GM23338 (cell line): Measurements from ENCODE around the gene EYA3. TPM values are rescaled to one million over a fixed set of nuclear protein-coding genes. Genes with fewer than 3 reads are reported as not detected.

Experiments
- ATAC-seq: fragments of 200-7000 bp; cut with Tn5 transposase; 3 replicates; pipeline ENCODE4 v1.9.1; 2020
- DNase-seq: peaks from one replicate; pipeline ENCODE4 v3.0.0-alpha.2; 2015; ENCODE audit warnings: low spot score
- H2AFZ ChIP-seq: fragments of 200-600 bp; sonication (generic); 2 replicates; pipeline ENCODE4 v1.8.0; 2016; ENCODE audit warnings: antibody characterized with exemption, mild to moderate bottlenecking, moderate library complexity
- H3F3A ChIP-seq: fragments of 200-600 bp; sonication (generic); replicated peaks from 2 replicates; pipeline ENCODE4 v1.8.0; 2017; ENCODE audit warnings: antibody characterized with exemption, mixed run types, low read depth
- H3K27ac ChIP-seq: fragments of 200-600 bp; sonication (generic); 2 replicates; pipeline ENCODE4 v1.6.1; 2016; ENCODE audit warnings: low read depth
- H3K27me3 ChIP-seq: fragments of 200-600 bp; sonication (generic); 2 replicates; pipeline ENCODE4 v1.8.0; 2016; ENCODE audit warnings: mild to moderate bottlenecking, mixed run types, moderate library complexity; ENCODE audit not compliant: insufficient read depth
- H3K36me3 ChIP-seq: fragments of 200-600 bp; sonication (generic); 2 replicates; pipeline ENCODE4 v1.8.0; 2016; ENCODE audit warnings: mild to moderate bottlenecking; ENCODE audit not compliant: insufficient read depth
- H3K4me1 ChIP-seq: fragments of 200-600 bp; sonication (generic); 2 replicates; pipeline ENCODE4 v1.8.0; 2016; ENCODE audit warnings: mild to moderate bottlenecking, moderate library complexity; ENCODE audit not compliant: insufficient read depth
- H3K4me2 ChIP-seq: fragments of 200-600 bp; sonication (generic); 2 replicates; pipeline ENCODE4 v1.7.1; 2017; ENCODE audit warnings: mixed run types
- H3K4me3 ChIP-seq: fragments of 200-600 bp; sonication (generic); 2 replicates; pipeline ENCODE4 v1.6.1; 2016; ENCODE audit warnings: mixed run types
- H3K79me2 ChIP-seq: fragments of 200-600 bp; sonication (generic); replicated peaks from 2 replicates; pipeline ENCODE4 v1.8.0; 2017; ENCODE audit warnings: mild to moderate bottlenecking; ENCODE audit not compliant: insufficient read depth
- H3K9me2 ChIP-seq: fragments of 200-600 bp; sonication (generic); 2 replicates; pipeline ENCODE4 v1.8.0; 2017; ENCODE audit not compliant: insufficient read depth
- H4K20me1 ChIP-seq: fragments of 200-600 bp; sonication (generic); replicated peaks from 2 replicates; pipeline ENCODE4 v1.8.0; 2017; ENCODE audit warnings: mild to moderate bottlenecking; ENCODE audit not compliant: insufficient read depth
- H3K27ac Mint-ChIP-seq: 2 replicates; pipeline ENCODE4 v1.8.0; 2020; ENCODE audit warnings: inconsistent platforms, mild to moderate bottlenecking, moderate library complexity, mixed read lengths
- H3K27me3 Mint-ChIP-seq: 3 replicates; pipeline ENCODE4 v1.8.0; 2022; ENCODE audit warnings: low read depth, mild to moderate bottlenecking, moderate library complexity, mixed read lengths, inconsistent platforms; ENCODE audit not compliant: insufficient read depth, poor library complexity
- H3K36me3 Mint-ChIP-seq: 3 replicates; pipeline ENCODE4 v1.8.0; 2021; ENCODE audit warnings: low read depth, mild to moderate bottlenecking, inconsistent platforms, moderate library complexity, mixed read lengths
- H3K4me1 Mint-ChIP-seq: 3 replicates; pipeline ENCODE4 v1.8.0; 2020; ENCODE audit warnings: mild to moderate bottlenecking, inconsistent platforms, mixed read lengths
- H3K4me3 Mint-ChIP-seq: 3 replicates; pipeline ENCODE4 v1.8.0; 2021; ENCODE audit warnings: moderate library complexity, mild to moderate bottlenecking, inconsistent platforms, mixed read lengths
- H3K9me3 Mint-ChIP-seq: 3 replicates; pipeline ENCODE4 v1.8.0; 2020; ENCODE audit warnings: moderate library complexity, mild to moderate bottlenecking, inconsistent platforms, mixed read lengths
- CREB1 ChIP-seq: fragments of 250-450 bp; sonication (Bioruptor Pico); IDR thresholded peaks from 2 replicates; pipeline ENCODE4 v1.5.0; 2020; ENCODE audit warnings: low read depth, mild to moderate bottlenecking, moderate library complexity
- CTCF ChIP-seq, 2 experiments: fragments of 200-600 bp in 1 of 2; sonication (generic) in 1 of 2; conservative IDR thresholded peaks; 2 replicates each; pipeline versions ENCODE4 v1.5.1 to v1.6.1; 2016 to 2017; ENCODE audit warnings: antibody characterized with exemption in 2 of 2, low read depth in 2 of 2, mild to moderate bottlenecking in 2 of 2, moderate library complexity in 1 of 2
- EZH2 ChIP-seq: fragments of 200-600 bp; sonication (generic); IDR thresholded peaks from one replicate; pipeline ENCODE4 v1.8.0; 2017; ENCODE audit warnings: antibody characterized with exemption, mild to moderate bottlenecking, low read depth; ENCODE audit not compliant: unreplicated experiment
- EZH2phosphoT487 ChIP-seq: fragments of 200-600 bp; sonication (generic); IDR thresholded peaks from one replicate; pipeline ENCODE4 v1.8.1; 2018; ENCODE audit warnings: antibody characterized with exemption; ENCODE audit not compliant: unreplicated experiment
- JUNB ChIP-seq: IDR thresholded peaks from one replicate; pipeline ENCODE4 v1.6.1; 2016; ENCODE audit warnings: antibody characterized with exemption; ENCODE audit not compliant: unreplicated experiment
- NANOG ChIP-seq: IDR thresholded peaks from 2 replicates; pipeline ENCODE4 v1.6.1; 2016; ENCODE audit warnings: antibody characterized with exemption, borderline replicate concordance
- POLR2AphosphoS5 ChIP-seq: IDR thresholded peaks from 2 replicates; pipeline ENCODE4 v1.6.1; 2016; ENCODE audit warnings: antibody characterized with exemption, low read depth
- STAT1 ChIP-seq: IDR thresholded peaks from one replicate; pipeline ENCODE4 v1.6.1; 2016; ENCODE audit warnings: antibody characterized with exemption; ENCODE audit not compliant: unreplicated experiment
- ZNF114 ChIP-seq: fragments of 250-450 bp; sonication (Bioruptor Pico); IDR thresholded peaks from 2 replicates; pipeline ENCODE4 v1.5.0; 2020; ENCODE audit warnings: mild to moderate bottlenecking, moderate library complexity
- ZNF331 ChIP-seq: fragments of 250-450 bp; sonication (Bioruptor Pico); IDR thresholded peaks from 2 replicates; pipeline ENCODE4 v1.5.0; 2020; ENCODE audit warnings: low read depth, mild to moderate bottlenecking, moderate library complexity
- polyA plus RNA-seq: library from polyadenylated mRNA; unstranded; fragments of >200 nt; fragmentation: Nextera tagmentation; extraction: Ambion mirVana; gene quantifications from 2 replicates; pipeline ENCODE4 v1.2.1, GENCODE V29; 2016
- total RNA-seq: library from RNA; depleted of rRNA; stranded (reverse); fragments of >200 nt; shearing (Covaris generic); gene quantifications from 2 replicates; pipeline ENCODE4 v1.2.3, GENCODE V29; 2014
- TF ChIP-seq, protein P1 (sequence below): fragments of 250-450 bp; sonication (Bioruptor Pico); IDR thresholded peaks from 2 replicates; pipeline ENCODE4 v1.5.0; 2020; ENCODE audit warnings: mild to moderate bottlenecking, moderate library complexity
- TF ChIP-seq, protein P2 (sequence below): IDR thresholded peaks from one replicate; pipeline ENCODE4 v1.6.1; 2018; ENCODE audit warnings: antibody characterized with exemption; ENCODE audit not compliant: unreplicated experiment
- TF ChIP-seq, protein P3 (sequence below): IDR thresholded peaks from 2 replicates; pipeline ENCODE4 v1.6.1; 2016; ENCODE audit warnings: antibody characterized with exemption

Gene EYA3
- total and polyA plus RNA-seq, 2 experiments from 2014 or later: 12.5 to 33.6 TPM

DNA sequence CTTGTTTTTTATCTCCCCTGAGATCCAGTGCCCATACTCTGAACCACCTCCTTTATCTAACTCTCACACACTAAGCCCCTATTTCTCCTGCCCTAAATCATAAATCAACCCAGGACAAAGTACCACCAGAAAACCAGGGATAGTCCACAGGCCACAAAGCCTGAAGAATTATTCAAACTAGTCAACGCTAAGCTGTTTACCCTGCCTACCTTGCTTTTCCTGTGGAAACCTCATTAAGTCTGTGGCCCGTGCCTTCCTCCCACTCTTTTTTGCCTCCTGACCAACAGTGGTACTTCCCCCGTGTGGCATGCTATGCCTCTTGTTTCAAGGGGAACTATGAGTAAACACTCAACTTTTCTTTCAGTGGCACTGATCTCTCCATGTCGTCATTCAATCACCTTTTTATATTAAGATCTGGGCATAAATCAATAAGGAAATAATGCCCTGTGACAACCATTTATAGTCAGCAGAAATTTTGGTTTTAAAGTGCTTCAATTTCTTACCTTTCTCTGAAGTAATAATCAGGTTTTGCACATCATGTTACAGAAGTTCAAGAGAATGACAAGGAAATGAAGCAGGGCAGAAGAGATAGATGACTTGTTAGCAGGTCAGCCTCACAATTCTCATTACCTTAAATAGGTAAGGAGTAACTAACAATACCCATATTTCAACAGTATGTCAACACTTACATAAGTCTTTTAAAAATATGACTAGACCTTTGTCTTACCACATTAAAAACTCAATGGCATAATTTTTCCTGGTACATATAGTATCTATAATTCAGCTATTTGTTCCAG lies 32.1 kb downstream of the EYA3 start:
- no peaks in the 10 kb centered on the region for H3K9me2 ChIP-seq
- H4K20me1 ChIP-seq: 0 out of 2 replicates have a peak, but pooled peaks cover 6% of the 10 kb centered on the region
- H3K79me2 ChIP-seq: peaks cover 32% of the 10 kb centered on the region
- Mint-ChIP-seq H3K36me3 (no peaks in the 10 kb centered on the region; the same call in 2 of the 3 replicates), H3K27me3 (no peaks in the 10 kb centered on the region), H3K4me1 (no peaks in the 10 kb centered on the region; the same call in 2 of the 3 replicates), H3K4me3 (no peak overlapping the region), H3K9me3 (no peaks in the 10 kb centered on the region), H3K27ac (peak overlapping the region; percentile 21; the same call in 1 of the 2 replicates)
- H3K4me1 ChIP-seq: no peaks in the 10 kb centered on the region
- no peaks in the 10 kb centered on the region for H3K36me3 ChIP-seq
- H3F3A ChIP-seq: no peaks in the 10 kb centered on the region
- no peak overlapping the region for H3K27ac ChIP-seq
- H3K4me3 ChIP-seq: no peak overlapping the region
- no peak for ATAC-seq
- no peak overlapping the region for H2AFZ ChIP-seq
- H3K4me2 ChIP-seq: no peak overlapping the region
- no peaks in the 10 kb centered on the region for H3K27me3 ChIP-seq
- DNase-seq: no peak
- TF ChIP-seq CTCF (conservative IDR thresholded peaks at IDR 0.05; ENCODE audit: low read depth in 2 of 2) (no peak), EZH2phosphoT487 (no peak), ZNF331 (CRISPR knock-in tag) (no peak), JUNB (no peak), CREB1 (CRISPR knock-in tag) (no peak), NANOG (no peak), STAT1 (no peak), POLR2AphosphoS5 (no peak), EZH2 (no peak), ZNF114 (CRISPR knock-in tag) (no peak)
- TF ChIP-seq, protein P1, sequence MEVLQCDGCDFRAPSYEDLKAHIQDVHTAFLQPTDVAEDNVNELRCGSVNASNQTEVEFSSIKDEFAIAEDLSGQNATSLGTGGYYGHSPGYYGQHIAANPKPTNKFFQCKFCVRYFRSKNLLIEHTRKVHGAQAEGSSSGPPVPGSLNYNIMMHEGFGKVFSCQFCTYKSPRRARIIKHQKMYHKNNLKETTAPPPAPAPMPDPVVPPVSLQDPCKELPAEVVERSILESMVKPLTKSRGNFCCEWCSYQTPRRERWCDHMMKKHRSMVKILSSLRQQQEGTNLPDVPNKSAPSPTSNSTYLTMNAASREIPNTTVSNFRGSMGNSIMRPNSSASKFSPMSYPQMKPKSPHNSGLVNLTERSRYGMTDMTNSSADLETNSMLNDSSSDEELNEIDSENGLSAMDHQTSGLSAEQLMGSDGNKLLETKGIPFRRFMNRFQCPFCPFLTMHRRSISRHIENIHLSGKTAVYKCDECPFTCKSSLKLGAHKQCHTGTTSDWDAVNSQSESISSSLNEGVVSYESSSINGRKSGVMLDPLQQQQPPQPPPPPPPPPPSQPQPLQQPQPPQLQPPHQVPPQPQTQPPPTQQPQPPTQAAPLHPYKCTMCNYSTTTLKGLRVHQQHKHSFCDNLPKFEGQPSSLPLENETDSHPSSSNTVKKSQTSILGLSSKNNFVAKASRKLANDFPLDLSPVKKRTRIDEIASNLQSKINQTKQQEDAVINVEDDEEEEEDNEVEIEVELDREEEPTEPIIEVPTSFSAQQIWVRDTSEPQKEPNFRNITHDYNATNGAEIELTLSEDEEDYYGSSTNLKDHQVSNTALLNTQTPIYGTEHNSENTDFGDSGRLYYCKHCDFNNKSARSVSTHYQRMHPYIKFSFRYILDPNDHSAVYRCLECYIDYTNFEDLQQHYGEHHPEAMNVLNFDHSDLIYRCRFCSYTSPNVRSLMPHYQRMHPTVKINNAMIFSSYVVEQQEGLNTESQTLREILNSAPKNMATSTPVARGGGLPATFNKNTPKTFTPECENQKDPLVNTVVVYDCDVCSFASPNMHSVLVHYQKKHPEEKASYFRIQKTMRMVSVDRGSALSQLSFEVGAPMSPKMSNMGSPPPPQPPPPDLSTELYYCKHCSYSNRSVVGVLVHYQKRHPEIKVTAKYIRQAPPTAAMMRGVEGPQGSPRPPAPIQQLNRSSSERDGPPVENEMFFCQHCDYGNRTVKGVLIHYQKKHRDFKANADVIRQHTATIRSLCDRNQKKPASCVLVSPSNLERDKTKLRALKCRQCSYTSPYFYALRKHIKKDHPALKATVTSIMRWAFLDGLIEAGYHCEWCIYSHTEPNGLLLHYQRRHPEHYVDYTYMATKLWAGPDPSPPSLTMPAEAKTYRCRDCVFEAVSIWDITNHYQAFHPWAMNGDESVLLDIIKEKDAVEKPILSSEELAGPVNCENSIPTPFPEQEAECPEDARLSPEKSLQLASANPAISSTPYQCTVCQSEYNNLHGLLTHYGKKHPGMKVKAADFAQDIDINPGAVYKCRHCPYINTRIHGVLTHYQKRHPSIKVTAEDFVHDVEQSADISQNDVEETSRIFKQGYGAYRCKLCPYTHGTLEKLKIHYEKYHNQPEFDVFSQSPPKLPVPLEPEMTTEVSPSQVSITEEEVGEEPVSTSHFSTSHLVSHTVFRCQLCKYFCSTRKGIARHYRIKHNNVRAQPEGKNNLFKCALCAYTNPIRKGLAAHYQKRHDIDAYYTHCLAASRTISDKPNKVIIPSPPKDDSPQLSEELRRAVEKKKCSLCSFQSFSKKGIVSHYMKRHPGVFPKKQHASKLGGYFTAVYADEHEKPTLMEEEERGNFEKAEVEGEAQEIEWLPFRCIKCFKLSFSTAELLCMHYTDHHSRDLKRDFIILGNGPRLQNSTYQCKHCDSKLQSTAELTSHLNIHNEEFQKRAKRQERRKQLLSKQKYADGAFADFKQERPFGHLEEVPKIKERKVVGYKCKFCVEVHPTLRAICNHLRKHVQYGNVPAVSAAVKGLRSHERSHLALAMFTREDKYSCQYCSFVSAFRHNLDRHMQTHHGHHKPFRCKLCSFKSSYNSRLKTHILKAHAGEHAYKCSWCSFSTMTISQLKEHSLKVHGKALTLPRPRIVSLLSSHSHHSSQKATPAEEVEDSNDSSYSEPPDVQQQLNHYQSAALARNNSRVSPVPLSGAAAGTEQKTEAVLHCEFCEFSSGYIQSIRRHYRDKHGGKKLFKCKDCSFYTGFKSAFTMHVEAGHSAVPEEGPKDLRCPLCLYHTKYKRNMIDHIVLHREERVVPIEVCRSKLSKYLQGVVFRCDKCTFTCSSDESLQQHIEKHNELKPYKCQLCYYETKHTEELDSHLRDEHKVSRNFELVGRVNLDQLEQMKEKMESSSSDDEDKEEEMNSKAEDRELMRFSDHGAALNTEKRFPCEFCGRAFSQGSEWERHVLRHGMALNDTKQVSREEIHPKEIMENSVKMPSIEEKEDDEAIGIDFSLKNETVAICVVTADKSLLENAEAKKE (CRISPR knock-in tag): no peak
- TF ChIP-seq, protein P2, sequence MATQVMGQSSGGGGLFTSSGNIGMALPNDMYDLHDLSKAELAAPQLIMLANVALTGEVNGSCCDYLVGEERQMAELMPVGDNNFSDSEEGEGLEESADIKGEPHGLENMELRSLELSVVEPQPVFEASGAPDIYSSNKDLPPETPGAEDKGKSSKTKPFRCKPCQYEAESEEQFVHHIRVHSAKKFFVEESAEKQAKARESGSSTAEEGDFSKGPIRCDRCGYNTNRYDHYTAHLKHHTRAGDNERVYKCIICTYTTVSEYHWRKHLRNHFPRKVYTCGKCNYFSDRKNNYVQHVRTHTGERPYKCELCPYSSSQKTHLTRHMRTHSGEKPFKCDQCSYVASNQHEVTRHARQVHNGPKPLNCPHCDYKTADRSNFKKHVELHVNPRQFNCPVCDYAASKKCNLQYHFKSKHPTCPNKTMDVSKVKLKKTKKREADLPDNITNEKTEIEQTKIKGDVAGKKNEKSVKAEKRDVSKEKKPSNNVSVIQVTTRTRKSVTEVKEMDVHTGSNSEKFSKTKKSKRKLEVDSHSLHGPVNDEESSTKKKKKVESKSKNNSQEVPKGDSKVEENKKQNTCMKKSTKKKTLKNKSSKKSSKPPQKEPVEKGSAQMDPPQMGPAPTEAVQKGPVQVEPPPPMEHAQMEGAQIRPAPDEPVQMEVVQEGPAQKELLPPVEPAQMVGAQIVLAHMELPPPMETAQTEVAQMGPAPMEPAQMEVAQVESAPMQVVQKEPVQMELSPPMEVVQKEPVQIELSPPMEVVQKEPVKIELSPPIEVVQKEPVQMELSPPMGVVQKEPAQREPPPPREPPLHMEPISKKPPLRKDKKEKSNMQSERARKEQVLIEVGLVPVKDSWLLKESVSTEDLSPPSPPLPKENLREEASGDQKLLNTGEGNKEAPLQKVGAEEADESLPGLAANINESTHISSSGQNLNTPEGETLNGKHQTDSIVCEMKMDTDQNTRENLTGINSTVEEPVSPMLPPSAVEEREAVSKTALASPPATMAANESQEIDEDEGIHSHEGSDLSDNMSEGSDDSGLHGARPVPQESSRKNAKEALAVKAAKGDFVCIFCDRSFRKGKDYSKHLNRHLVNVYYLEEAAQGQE: no peak
- TF ChIP-seq, protein P3, sequence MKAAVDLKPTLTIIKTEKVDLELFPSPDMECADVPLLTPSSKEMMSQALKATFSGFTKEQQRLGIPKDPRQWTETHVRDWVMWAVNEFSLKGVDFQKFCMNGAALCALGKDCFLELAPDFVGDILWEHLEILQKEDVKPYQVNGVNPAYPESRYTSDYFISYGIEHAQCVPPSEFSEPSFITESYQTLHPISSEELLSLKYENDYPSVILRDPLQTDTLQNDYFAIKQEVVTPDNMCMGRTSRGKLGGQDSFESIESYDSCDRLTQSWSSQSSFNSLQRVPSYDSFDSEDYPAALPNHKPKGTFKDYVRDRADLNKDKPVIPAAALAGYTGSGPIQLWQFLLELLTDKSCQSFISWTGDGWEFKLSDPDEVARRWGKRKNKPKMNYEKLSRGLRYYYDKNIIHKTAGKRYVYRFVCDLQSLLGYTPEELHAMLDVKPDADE: no peak
